Measurements from ENCODE around the gene LIN7C.

Gene LIN7C

DNA sequence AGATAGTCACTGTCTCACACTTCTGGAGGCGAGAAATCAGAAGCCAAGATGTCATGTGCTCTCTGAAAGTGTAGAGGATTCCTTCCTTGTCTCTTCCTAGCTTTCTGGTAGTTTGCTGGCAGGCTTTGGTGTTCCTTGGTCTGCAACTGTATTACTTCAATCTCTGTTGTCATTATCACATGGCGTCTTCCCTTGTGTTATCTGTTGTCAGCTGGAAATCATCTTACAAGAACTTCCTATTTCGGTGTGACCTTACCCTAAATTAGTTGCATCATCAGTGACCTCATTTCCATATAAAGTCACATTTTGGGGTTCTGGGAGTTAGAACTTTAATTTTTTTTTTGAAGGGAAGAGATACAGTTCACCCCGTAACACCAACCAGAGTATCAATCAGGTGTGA lies 3.3 kb upstream of the LIN7C start:
- DNase-seq (ENCODE audit: low read depth), result no peak

DNA sequence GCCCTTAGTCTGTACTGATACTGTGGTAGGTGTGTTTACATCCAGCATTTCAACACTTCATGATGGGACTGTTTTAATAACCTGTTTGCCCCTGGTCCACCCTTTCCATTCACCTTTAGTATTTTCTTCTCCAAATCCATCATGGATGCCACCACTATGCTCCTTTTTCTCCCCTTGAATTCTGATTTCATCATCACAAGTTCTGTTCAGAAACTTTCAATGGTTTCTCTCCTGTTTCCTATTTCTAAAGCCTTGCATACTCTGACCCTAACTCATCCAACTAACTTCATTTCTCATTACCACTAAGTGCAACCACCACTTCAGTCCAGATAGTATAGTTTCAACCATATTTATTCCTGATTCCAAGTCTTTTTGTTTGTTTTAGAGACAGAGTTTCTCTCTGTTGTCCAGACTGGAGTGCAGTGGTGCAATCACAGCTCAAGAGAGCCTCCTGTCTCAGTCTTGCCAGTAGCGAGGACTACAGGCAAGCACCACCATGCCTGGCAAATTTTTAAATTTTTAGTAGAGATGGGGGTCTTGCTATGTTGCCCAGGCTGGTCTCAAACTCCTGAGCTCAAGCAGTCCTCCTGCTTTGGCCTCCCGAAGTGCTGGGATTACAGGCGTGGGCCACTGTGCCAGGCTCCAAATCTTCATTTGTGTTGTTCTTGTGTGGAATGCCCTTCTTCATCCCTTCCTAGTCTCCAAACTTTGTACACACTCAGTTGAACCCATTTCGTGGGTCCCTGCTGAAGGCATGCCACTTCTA lies 1.2 kb upstream of the LIN7C start:
- no peak for DNase-seq (ENCODE audit: low read depth)

- peak; percentile 17 for DNase-seq (ENCODE audit: low read depth)
Measured at GRCh38 chr11:27505781-27506180, 788 bp downstream of the LIN7C start.

DNA sequence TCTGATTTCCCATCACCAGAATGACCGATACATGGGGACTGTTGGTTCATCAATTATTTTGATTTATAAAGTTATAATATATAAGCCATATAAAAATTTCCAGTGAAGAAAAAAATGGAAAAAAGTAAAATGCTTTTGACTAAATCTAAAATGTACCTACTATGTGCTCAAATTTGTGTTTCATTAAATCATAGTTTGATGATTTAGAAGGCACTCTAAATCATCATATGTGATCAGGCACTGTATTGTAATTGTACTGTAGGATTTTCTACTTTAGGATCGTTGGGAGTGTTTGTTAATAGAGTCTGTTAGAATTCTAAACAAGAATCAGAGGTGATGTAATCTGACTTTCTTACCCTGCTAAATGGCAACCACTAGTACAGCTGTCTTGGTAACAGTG lies 2.4 kb downstream of the LIN7C start:
- no peak for DNase-seq (ENCODE audit: low read depth)

DNA sequence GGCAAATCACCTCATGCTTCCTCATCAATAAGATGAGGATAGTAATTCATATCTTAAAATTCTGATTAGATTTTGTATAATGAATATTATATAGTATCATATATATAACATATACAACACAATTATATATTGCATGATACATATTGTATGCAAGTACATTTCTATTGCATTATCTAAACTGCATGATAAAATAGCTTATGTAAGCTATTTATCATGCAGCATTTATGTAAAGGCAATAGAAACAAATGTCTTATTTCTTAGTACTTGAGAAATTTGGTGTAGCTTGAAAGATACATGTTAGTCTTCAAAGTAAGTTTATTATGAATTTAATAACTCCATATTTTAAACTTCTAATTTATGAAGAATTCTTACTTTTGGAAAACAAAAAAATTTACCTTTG lies 5.5 kb downstream of the LIN7C start:
- DNase-seq (ENCODE audit: low read depth), result no peak

GRCh38 chr11:27497911-27498310 lies 8.7 kb downstream of the LIN7C start:
- DNase-seq (ENCODE audit: low read depth), result no peak

GRCh38 chr11:27497284-27497866 lies 9.2 kb downstream of the LIN7C start:
- peak; percentile 52 for DNase-seq (ENCODE audit: low read depth)

DNA sequence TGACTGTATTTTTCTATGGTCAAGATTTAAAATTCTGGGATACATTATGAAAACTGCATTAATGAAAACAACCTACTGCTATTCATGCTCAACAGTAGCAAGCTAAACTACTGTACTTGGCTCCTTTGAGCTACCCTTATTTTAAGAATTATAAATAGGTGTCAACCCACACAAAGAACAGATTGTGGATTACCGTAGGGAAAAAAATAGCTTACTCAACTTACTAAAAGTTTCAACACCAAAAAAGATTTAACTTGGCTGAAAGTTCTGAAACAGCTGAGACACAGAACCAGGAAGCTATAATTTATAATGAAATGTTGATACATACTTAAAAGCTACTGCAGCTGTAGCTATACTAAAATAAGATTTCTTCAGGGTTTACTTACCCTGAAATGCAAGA lies 10.1 kb downstream of the LIN7C start:
- DNase-seq (ENCODE audit: low read depth), result no peak

- no peak for DNase-seq (ENCODE audit: low read depth)
Measured at GRCh38 chr11:27495710-27496300, 10.8 kb downstream of the LIN7C start.

GRCh38 chr11:27489092-27489491 lies 17.5 kb downstream of the LIN7C start:
- DNase-seq (ENCODE audit: low read depth), result no peak

GRCh38 chr11:27487706-27488105 lies 18.9 kb downstream of the LIN7C start:
- no peak for DNase-seq (ENCODE audit: low read depth)

GRCh38 chr11:27485930-27486773 lies 20.4 kb downstream of the LIN7C start:
- DNase-seq (ENCODE audit: low read depth), result peak; percentile 74

DNA sequence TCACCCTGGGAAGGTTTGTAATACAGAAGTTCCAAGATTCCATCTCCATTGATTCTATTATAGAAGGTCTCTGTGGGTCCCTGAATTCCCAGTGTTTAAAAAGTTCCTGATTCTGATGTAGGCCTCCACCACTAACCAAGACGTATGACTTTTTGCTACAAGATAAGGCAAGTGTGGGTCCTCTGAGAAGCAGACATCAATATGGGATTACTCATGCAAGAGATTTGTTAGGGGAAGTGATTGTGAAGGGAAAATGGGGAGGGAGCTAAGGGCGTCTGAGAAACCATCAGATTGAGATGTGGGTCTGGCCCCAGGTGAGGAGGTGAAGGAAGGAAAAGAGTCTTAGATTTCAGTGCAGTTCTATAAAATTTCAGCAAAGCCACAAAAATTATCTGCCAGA lies 23.8 kb downstream of the LIN7C start:
- DNase-seq (ENCODE audit: low read depth), result no peak

DNA sequence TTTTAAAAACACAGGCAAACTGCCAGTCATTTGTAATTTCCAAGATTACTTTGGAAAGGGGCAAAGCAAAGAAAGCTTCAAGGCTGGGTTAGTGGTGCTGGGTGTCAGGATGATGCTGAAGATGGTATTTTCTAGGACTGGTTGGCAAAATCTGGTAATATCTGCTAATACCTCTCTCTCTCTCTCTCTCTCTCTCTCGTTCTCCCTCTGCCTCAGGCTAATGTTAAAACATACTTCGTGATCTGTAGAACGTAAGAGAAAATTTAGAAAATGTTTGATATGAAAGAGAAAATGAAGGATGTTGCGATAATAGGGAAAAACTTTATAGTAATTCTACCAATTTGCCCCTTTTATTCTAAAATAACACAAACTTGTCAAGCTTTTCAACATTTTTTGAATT lies 24.6 kb downstream of the LIN7C start:
- DNase-seq (ENCODE audit: low read depth), result no peak

DNA sequence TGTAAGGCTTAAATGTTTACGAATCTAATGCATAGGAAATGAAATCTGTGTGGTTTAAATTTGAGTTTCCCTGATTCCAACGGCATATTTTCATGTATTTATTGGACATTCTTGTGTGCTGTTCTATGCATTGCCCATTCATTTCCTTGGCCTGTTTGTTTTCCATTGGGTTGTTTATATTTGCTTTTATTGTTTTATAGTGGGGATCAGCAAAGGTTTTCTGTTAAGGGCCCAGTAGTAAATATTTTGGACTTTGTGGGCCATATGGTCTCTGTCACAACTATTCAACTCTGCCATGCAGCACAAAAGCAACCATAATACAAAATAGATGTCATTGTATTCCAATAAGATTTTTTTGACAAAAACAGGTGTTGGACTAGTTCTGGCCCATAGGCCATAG lies 28.7 kb downstream of the LIN7C start:
- no peak for DNase-seq (ENCODE audit: low read depth)

GRCh38 chr11:27477243-27477642 lies 29.3 kb downstream of the LIN7C start:
- DNase-seq (ENCODE audit: low read depth), result no peak

- no peak for DNase-seq (ENCODE audit: low read depth)
Measured at GRCh38 chr11:27475622-27476021, 30.9 kb downstream of the LIN7C start.

- DNase-seq (ENCODE audit: low read depth), result peak; percentile 24
Measured at GRCh38 chr11:27473017-27473406, 33.6 kb downstream of the LIN7C start.

DNA sequence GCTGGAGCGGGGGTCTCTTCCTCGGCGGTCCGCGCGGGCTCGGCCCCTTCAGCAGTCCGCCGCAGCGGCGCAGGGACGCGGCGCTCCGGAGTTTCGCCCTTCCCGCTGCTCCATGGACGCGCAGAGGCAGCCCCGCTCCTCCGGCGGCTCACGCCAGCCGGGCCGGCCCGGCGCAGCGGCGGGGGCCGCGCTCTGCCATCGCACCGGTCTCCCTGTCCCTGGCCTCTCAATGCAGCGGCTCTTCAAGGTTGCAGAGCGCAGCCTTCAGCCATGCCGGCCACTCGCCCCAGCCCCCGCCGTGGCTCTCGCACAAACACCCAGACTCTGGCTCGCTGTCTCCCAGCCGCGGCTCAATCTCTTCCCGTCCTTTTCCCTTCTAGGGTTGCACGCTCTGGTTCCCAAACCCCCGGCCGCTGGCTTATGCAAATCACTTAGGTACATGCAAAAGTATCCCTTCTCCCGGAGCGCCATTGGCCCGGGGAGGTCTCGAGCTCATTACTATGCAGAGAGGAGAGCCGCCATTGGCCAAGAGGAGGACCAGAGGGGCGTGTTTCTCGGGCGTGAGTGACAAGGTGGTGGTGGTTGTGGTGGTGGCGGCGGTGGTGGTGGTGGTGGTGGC lies 34.1 kb downstream of the LIN7C start, which contains the start of gene LGR4:
LGR4 (minus strand) TSS at position 393 of the 619 bp plus-strand sequence. CDS start 488 bp downstream, outside the sequence.
- DNase-seq (ENCODE audit: low read depth), result peak; percentile 95

GRCh38 chr11:27471589-27472397 lies 34.8 kb downstream of the LIN7C start:
- peak; percentile 42 for DNase-seq (ENCODE audit: low read depth)

All from ELR (cell line).